ENCODE measurements around the gene IVNS1ABP.

Gene IVNS1ABP

GRCh38 chr1:185287451-185287850 is 29.6 kb downstream of the IVNS1ABP start:
- TF ChIP-seq CEBPB (IDR thresholded peaks at IDR 0.05) (no peak), TCF12 (IDR thresholded peaks at IDR 0.05; ENCODE audit: low read depth) (no peak), RAD21 (IDR thresholded peaks at IDR 0.05; ENCODE audit: low read depth) (no peak), TEAD4 (IDR thresholded peaks at IDR 0.05) (no peak), USF1 (IDR thresholded peaks at IDR 0.05) (no peak), YY1 (IDR thresholded peaks at IDR 0.05; ENCODE audit: low read depth) (no peak), FOXM1 (IDR thresholded peaks at IDR 0.05; ENCODE audit: borderline replicate concordance, low read depth) (no peak), REST (IDR thresholded peaks at IDR 0.05; ENCODE audit: low read depth) (no peak), NFIC (IDR thresholded peaks at IDR 0.05) (no peak), EP300 (IDR thresholded peaks at IDR 0.05; ENCODE audit: borderline replicate concordance) (no peak), TAF1 (IDR thresholded peaks at IDR 0.05; ENCODE audit: low read depth) (no peak), CREB1 (IDR thresholded peaks at IDR 0.05; ENCODE audit: low read depth) (no peak), ZBTB7A (IDR thresholded peaks at IDR 0.05; ENCODE audit: low read depth) (no peak), EGR1 (IDR thresholded peaks at IDR 0.05) (no peak), MAX (IDR thresholded peaks at IDR 0.05) (no peak)

GRCh38 chr1:185284533-185285276 is 32.3 kb downstream of the IVNS1ABP start:
- TF ChIP-seq MAX (IDR thresholded peaks at IDR 0.05) (no peak), FOXM1 (IDR thresholded peaks at IDR 0.05; ENCODE audit: borderline replicate concordance, low read depth) (no peak)

- TF ChIP-seq NFIC (IDR thresholded peaks at IDR 0.05), result 0 out of 2 replicates have a peak, but pooled peaks have one; percentile 19
- TF ChIP-seq EP300 (IDR thresholded peaks at IDR 0.05; ENCODE audit: borderline replicate concordance), result no peak
Measured at GRCh38 chr1:185284116-185284515, 32.9 kb downstream of the IVNS1ABP start.

- TF ChIP-seq RAD21 (IDR thresholded peaks at IDR 0.05; ENCODE audit: low read depth) (no peak), NFIC (IDR thresholded peaks at IDR 0.05) (no peak), YY1 (IDR thresholded peaks at IDR 0.05; ENCODE audit: low read depth) (no peak), REST (IDR thresholded peaks at IDR 0.05; ENCODE audit: low read depth) (no peak), USF1 (IDR thresholded peaks at IDR 0.05) (no peak), TAF1 (IDR thresholded peaks at IDR 0.05; ENCODE audit: low read depth) (no peak), ZBTB7A (IDR thresholded peaks at IDR 0.05; ENCODE audit: low read depth) (no peak), TEAD4 (IDR thresholded peaks at IDR 0.05) (no peak), MAX (IDR thresholded peaks at IDR 0.05) (no peak), CREB1 (IDR thresholded peaks at IDR 0.05; ENCODE audit: low read depth) (no peak), TCF12 (IDR thresholded peaks at IDR 0.05; ENCODE audit: low read depth) (no peak), CEBPB (IDR thresholded peaks at IDR 0.05) (no peak), EGR1 (IDR thresholded peaks at IDR 0.05) (no peak), EP300 (IDR thresholded peaks at IDR 0.05; ENCODE audit: borderline replicate concordance) (no peak), FOXM1 (IDR thresholded peaks at IDR 0.05; ENCODE audit: borderline replicate concordance, low read depth) (no peak)
Measured at GRCh38 chr1:185281245-185281644, 35.8 kb downstream of the IVNS1ABP start.

- no peak for TF ChIP-seq YY1 (IDR thresholded peaks at IDR 0.05; ENCODE audit: low read depth)
- no peak for TF ChIP-seq TAF1 (IDR thresholded peaks at IDR 0.05; ENCODE audit: low read depth)
- TF ChIP-seq CEBPB (IDR thresholded peaks at IDR 0.05), result no peak
- TF ChIP-seq TCF12 (IDR thresholded peaks at IDR 0.05; ENCODE audit: low read depth), result no peak
- TF ChIP-seq REST (IDR thresholded peaks at IDR 0.05; ENCODE audit: low read depth), result no peak
- TF ChIP-seq ZBTB7A (IDR thresholded peaks at IDR 0.05; ENCODE audit: low read depth), result no peak
- no peak for TF ChIP-seq NFIC (IDR thresholded peaks at IDR 0.05)
- no peak for TF ChIP-seq RAD21 (IDR thresholded peaks at IDR 0.05; ENCODE audit: low read depth)
- no peak for TF ChIP-seq CREB1 (IDR thresholded peaks at IDR 0.05; ENCODE audit: low read depth)
- no peak for TF ChIP-seq MAX (IDR thresholded peaks at IDR 0.05)
- no peak for TF ChIP-seq EP300 (IDR thresholded peaks at IDR 0.05; ENCODE audit: borderline replicate concordance)
- TF ChIP-seq USF1 (IDR thresholded peaks at IDR 0.05), result no peak
- TF ChIP-seq TEAD4 (IDR thresholded peaks at IDR 0.05), result no peak
- no peak for TF ChIP-seq EGR1 (IDR thresholded peaks at IDR 0.05)
Measured at GRCh38 chr1:185280589-185280988, 36.5 kb downstream of the IVNS1ABP start.

All from Ishikawa (cell line).